GM18520 (cell line): ENCODE results near the gene RNASEH2A.
"Not testable (repeated sequence)": the region's sequence is repeated elsewhere in the genome, so short reads cannot be mapped to it uniquely, and the experiment has no call there.

Source experiments
- ATAC-seq: cut with Tn5 transposase; IDR thresholded peaks from one replicate; pipeline ENCODE4 v1.9.1; 2021; ENCODE audit not compliant: unreplicated experiment

The RNASEH2A gene

GRCh38 chr19:12828494-12828893, 22.1 kb downstream of the RNASEH2A start:
- ATAC-seq, result no peak

- ATAC-seq, result no peak
These were observed 27.0 kb downstream of the RNASEH2A start for GRCh38 chr19:12833418-12833737.

GRCh38 chr19:12833738-12834565, 27.6 kb downstream of the RNASEH2A start:
- no peak for ATAC-seq

- no peak for ATAC-seq
These were observed 28.2 kb downstream of the RNASEH2A start, which contains the start of gene RTBDN for GRCh38 chr19:12834566-12834943. Gene RTBDN (minus strand): TSS chr19:12834579. CDS start chr19:12829979, 4,600 bp downstream.

GRCh38 chr19:12834976-12835757, 28.8 kb downstream of the RNASEH2A start:
- ATAC-seq, result no peak

- no peak for ATAC-seq
These were observed 30.1 kb downstream of the RNASEH2A start for GRCh38 chr19:12836529-12836863.

GRCh38 chr19:12837225-12837624, 30.8 kb downstream of the RNASEH2A start:
- ATAC-seq, result no peak

GRCh38 chr19:12838182-12838885, 31.9 kb downstream of the RNASEH2A start, which contains the start of gene MAST1:
Gene MAST1 (plus strand): TSS chr19:12838515. CDS start chr19:12838573, 58 bp downstream.
- ATAC-seq, result no peak

GRCh38 chr19:12838886-12839756, 32.7 kb downstream of the RNASEH2A start:
- no peak for ATAC-seq

GRCh38 chr19:12840091-12841079, 34.0 kb downstream of the RNASEH2A start:
- no peak for ATAC-seq

GRCh38 chr19:12841094-12841493, 34.7 kb downstream of the RNASEH2A start:
- ATAC-seq, result no peak

- ATAC-seq, result no peak
These were observed 36.1 kb downstream of the RNASEH2A start for GRCh38 chr19:12842511-12842910.

GRCh38 chr19:12843328-12843727, 36.9 kb downstream of the RNASEH2A start:
- no peak for ATAC-seq

GRCh38 chr19:12843999-12844732, 37.8 kb downstream of the RNASEH2A start:
- ATAC-seq, result no peak

- ATAC-seq, result not testable (repeated sequence)
These were observed 40.2 kb downstream of the RNASEH2A start for GRCh38 chr19:12846613-12847012.

GRCh38 chr19:12847159-12848139, 41.1 kb downstream of the RNASEH2A start:
- ATAC-seq, result no peak

- ATAC-seq, result no peak
These were observed 50.3 kb downstream of the RNASEH2A start for GRCh38 chr19:12856653-12857052.
